K562 (cell line): ENCODE measurements around the gene ZDHHC24. TPM values are rescaled to one million over a fixed set of nuclear protein-coding genes. Genes with fewer than 3 reads are reported as not detected.

Source experiments
- BDP1 ChIP-seq: IDR thresholded peaks from 3 replicates; pipeline ENCODE4 v1.6.1; 2011; ENCODE audit not compliant: insufficient read length, insufficient read depth
- CEBPZ ChIP-seq: fragments of 150-350 bp; IDR thresholded peaks from 2 replicates; pipeline ENCODE4 v1.6.1; 2014; ENCODE audit warnings: low read depth, mild to moderate bottlenecking, low read length, borderline replicate concordance
- HNRNPUL1 ChIP-seq: fragments of 200-400 bp; formaldehyde crosslinking; IDR thresholded peaks from 2 replicates; pipeline ENCODE4 v1.6.1; 2017; ENCODE audit warnings: low read length
- HSF4 ChIP-seq: fragments of 250-450 bp; sonication (Bioruptor Pico); IDR thresholded peaks from 2 replicates; pipeline ENCODE4 v2.1.2; 2022; ENCODE audit warnings: mild to moderate bottlenecking, moderate library complexity, borderline replicate concordance
- NCOA2 ChIP-seq, 2 experiments: fragments of 450-650 bp; IDR thresholded peaks; 2 replicates each; pipeline ENCODE4 v1.6.1; 2018; ENCODE audit warnings: mild to moderate bottlenecking in 2 of 2, moderate library complexity in 1 of 2; ENCODE audit not compliant: partially characterized antibody in 2 of 2
- NFE2 ChIP-seq: IDR thresholded peaks from 2 replicates; pipeline ENCODE4 v1.6.1; 2014; ENCODE audit warnings: antibody characterized with exemption, low read depth
- NR4A1 ChIP-seq, 2 experiments: fragments of 250-450 bp in 1 of 2; fragments of 450-650 bp in 1 of 2; sonication (Bioruptor Pico) in 1 of 2; IDR thresholded peaks; 2 replicates each; pipeline versions ENCODE4 v1.4.0 to v1.6.1; 2016 to 2020; ENCODE audit warnings: mild to moderate bottlenecking in 2 of 2, missing compliant biosample characterization in 1 of 2, missing genetic modification characterization in 1 of 2, moderate library complexity in 1 of 2
- RBM39 ChIP-seq: fragments of 200-400 bp; formaldehyde crosslinking; optimal IDR thresholded peaks from 2 replicates; pipeline ENCODE3; 2018; ENCODE audit warnings: low read depth, low read length
- REST ChIP-seq, 2 experiments: fragments of 450-650 bp; formaldehyde crosslinking in 1 of 2; IDR thresholded peaks; 2 replicates each; pipeline versions ENCODE4 v1.4.0 to v1.6.1; 2014 to 2020; ENCODE audit warnings: mild to moderate bottlenecking in 2 of 2, borderline replicate concordance in 1 of 2, low read depth in 1 of 2
- SMARCC2 ChIP-seq: fragments of 450-650 bp; IDR thresholded peaks from 2 replicates; pipeline ENCODE4 v1.6.1; 2017; ENCODE audit warnings: antibody characterized with exemption, moderate library complexity, mild to moderate bottlenecking, low read depth
- ZBTB34 ChIP-seq: fragments of 250-450 bp; sonication (Bioruptor Pico); IDR thresholded peaks from 2 replicates; pipeline ENCODE4 v1.8.0; 2021; ENCODE audit warnings: mild to moderate bottlenecking, moderate library complexity
- ZNF717 ChIP-seq: fragments of 250-450 bp; sonication (Bioruptor Pico); IDR thresholded peaks from 2 replicates; pipeline ENCODE4 v1.5.0; 2021
- ZNF778 ChIP-seq: fragments of 450-650 bp; formaldehyde crosslinking; IDR thresholded peaks from 2 replicates; pipeline ENCODE4 v1.4.0; 2020; ENCODE audit warnings: mild to moderate bottlenecking, moderate library complexity
- ZSCAN29 ChIP-seq: fragments of 450-650 bp; IDR thresholded peaks from 2 replicates; pipeline ENCODE4 v1.6.1; 2017
- polyA plus RNA-seq, 8 experiments: library from polyadenylated mRNA; depleted of rRNA in 4 of 8; stranded (reverse) in 5 of 8; unstranded in 3 of 8; fragments of >200 nt; fragmentation: Nextera tagmentation in 2 of 8; fragmentation: Illumina TruSeq in 1 of 8; extraction: Ambion mirVana in 2 of 8; extraction: Trizol in 1 of 8; gene quantifications; 2 replicates each; pipeline versions ENCODE4 v1.2.1 to v1.2.3, GENCODE V29; 2011 to 2014; ENCODE audit warnings: inconsistent platforms in 1 of 8, missing spikeins in 1 of 8
- total RNA-seq, 7 experiments: library from RNA; depleted of rRNA in 6 of 7; stranded (reverse); fragments of >200 nt in 6 of 7; fragmentation: Illumina TruSeq in 2 of 7; extraction: Trizol in 2 of 7; gene quantifications; 2 replicates each; pipeline versions ENCODE4 v1.2.1 to v1.2.3, GENCODE V29; 2011 to 2021; ENCODE audit warnings: low replicate concordance in 1 of 7

Gene ZDHHC24
- total and polyA plus RNA-seq, 9 of the 15 experiments (the other 6 are each of a cell fraction or from before 2014, with no cell fraction given): 0.45 to 11.2 (median 2.7) TPM

GRCh38 chr11:66592457-66593302, 46.8 kb upstream of the ZDHHC24 start, which contains the start of the genes CCDC87 and CCS (continued):
- TF ChIP-seq CEBPZ: no peak
- TF ChIP-seq HSF4 (CRISPR knock-in tag): no peak
- no peak for TF ChIP-seq RBM39
- TF ChIP-seq ZNF778 (CRISPR knock-in tag): no peak
- 0 out of 2 replicates have a peak, but pooled peaks have one; percentile 20 for TF ChIP-seq NFE2
- no peak for TF ChIP-seq NCOA2 (IDR thresholded peaks at IDR 0.05; ENCODE audit: partially characterized antibody in 2 of 2)
- TF ChIP-seq BDP1: no peak
- no peak for TF ChIP-seq ZBTB34 (CRISPR knock-in tag)
- no peak for TF ChIP-seq NR4A1 (CRISPR knock-in tag; IDR thresholded peaks at IDR 0.05)
- no peak for TF ChIP-seq NR4A1 (tag; IDR thresholded peaks at IDR 0.05)
- TF ChIP-seq REST (IDR thresholded peaks at IDR 0.05; ENCODE audit: borderline replicate concordance): peak; percentile 48
- TF ChIP-seq REST (CRISPR knock-in tag; IDR thresholded peaks at IDR 0.05; ENCODE audit: low read depth): no peak
- TF ChIP-seq HNRNPUL1: no peak
- no peak for TF ChIP-seq ZSCAN29
- TF ChIP-seq ZNF717 (CRISPR knock-in tag): no peak
- no peak for TF ChIP-seq SMARCC2
